H7 (cell line): ENCODE results near the gene MED13L. TPM values are rescaled to one million over a fixed set of nuclear protein-coding genes. Genes with fewer than 3 reads are reported as not detected.

Source experiments
- DNase-seq: peaks from one replicate; pipeline ENCODE4 v3.0.0; 2012
- H3K27me3 ChIP-seq: 2 replicates; pipeline ENCODE4 v1.6.0; 2011; ENCODE audit warnings: mild to moderate bottlenecking, low read length; ENCODE audit not compliant: control insufficient read depth, insufficient read depth
- H3K36me3 ChIP-seq: replicated peaks from 2 replicates; pipeline ENCODE4 v1.5.1; 2011; ENCODE audit warnings: low read length; ENCODE audit not compliant: control insufficient read depth, insufficient read depth
- H3K4me3 ChIP-seq: 2 replicates; pipeline ENCODE4 v1.5.1; 2011; ENCODE audit warnings: low read depth, mild to moderate bottlenecking, control low read depth, low read length, moderate library complexity; ENCODE audit not compliant: insufficient read depth
- total RNA-seq: library from RNA; depleted of rRNA; stranded (reverse); fragments of >200 nt; shearing (Covaris generic); gene quantifications from 2 replicates; pipeline ENCODE4 v1.2.3, GENCODE V29; 2014; rRNA removed

The MED13L gene
- 39.7 and 49.3 TPM in 2 replicates for total RNA-seq

- peak within 1 kb of the TSS; percentile 83 for H3K4me3 ChIP-seq
- H3K27me3 ChIP-seq, result no peaks in the 10 kb centered on the region
- peak; percentile 98 for DNase-seq
- H3K36me3 ChIP-seq, result no peaks in the 10 kb centered on the region
These were observed at the start of gene MED13L for GRCh38 chr12:116277467-116278278. Gene MED13L, minus strand, starts transcription at chr12:116277693. Its CDS starts 562 bp downstream, at chr12:116277131.

- H3K27me3 ChIP-seq, result no peaks in the 10 kb centered on the region
- no peak for DNase-seq
- no peak overlapping the region for H3K4me3 ChIP-seq
- no peaks in the 10 kb centered on the region for H3K36me3 ChIP-seq
These were observed 47.8 kb upstream of the MED13L start for GRCh38 chr12:116325336-116325664.

GRCh38 chr12:116324654-116325335 lies 47.3 kb upstream of the MED13L start:
- DNase-seq, result no peak
- H3K27me3 ChIP-seq, result no peaks in the 10 kb centered on the region
- H3K4me3 ChIP-seq, result no peak overlapping the region
- H3K36me3 ChIP-seq, result no peaks in the 10 kb centered on the region

GRCh38 chr12:116323406-116324386 lies 46.2 kb upstream of the MED13L start:
- H3K4me3 ChIP-seq, result no peak overlapping the region
- DNase-seq, result no peak
- no peaks in the 10 kb centered on the region for H3K27me3 ChIP-seq
- no peaks in the 10 kb centered on the region for H3K36me3 ChIP-seq

GRCh38 chr12:116321913-116322312 lies 44.4 kb upstream of the MED13L start:
- DNase-seq, result no peak
- Histone ChIP-seq H3K36me3 (no peaks in the 10 kb centered on the region), H3K27me3 (no peaks in the 10 kb centered on the region), H3K4me3 (no peak overlapping the region)

- no peaks in the 10 kb centered on the region for H3K27me3 ChIP-seq
- H3K4me3 ChIP-seq, result no peak overlapping the region
- no peaks in the 10 kb centered on the region for H3K36me3 ChIP-seq
- DNase-seq, result no peak
These were observed 43.3 kb upstream of the MED13L start for GRCh38 chr12:116320791-116321217.

GRCh38 chr12:116319898-116320621 lies 42.6 kb upstream of the MED13L start:
- no peaks in the 10 kb centered on the region for H3K27me3 ChIP-seq
- DNase-seq, result no peak
- H3K4me3 ChIP-seq, result no peak overlapping the region
- no peaks in the 10 kb centered on the region for H3K36me3 ChIP-seq

- Histone ChIP-seq H3K4me3 (no peak overlapping the region), H3K36me3 (no peaks in the 10 kb centered on the region), H3K27me3 (no peaks in the 10 kb centered on the region)
- no peak for DNase-seq
These were observed 41.9 kb upstream of the MED13L start for GRCh38 chr12:116319233-116319897.

GRCh38 chr12:116318576-116319232 lies 41.2 kb upstream of the MED13L start:
- Histone ChIP-seq H3K27me3 (no peaks in the 10 kb centered on the region), H3K36me3 (no peaks in the 10 kb centered on the region), H3K4me3 (no peak overlapping the region)
- no peak for DNase-seq

GRCh38 chr12:116317986-116318575 lies 40.6 kb upstream of the MED13L start:
- H3K4me3 ChIP-seq, result no peak overlapping the region
- DNase-seq, result no peak
- no peaks in the 10 kb centered on the region for H3K27me3 ChIP-seq
- no peaks in the 10 kb centered on the region for H3K36me3 ChIP-seq

GRCh38 chr12:116317139-116317538 lies 39.6 kb upstream of the MED13L start:
- Histone ChIP-seq H3K27me3 (no peaks in the 10 kb centered on the region), H3K4me3 (no peak overlapping the region), H3K36me3 (no peaks in the 10 kb centered on the region)
- no peak for DNase-seq

- DNase-seq, result no peak
- H3K27me3 ChIP-seq, result no peaks in the 10 kb centered on the region
- H3K4me3 ChIP-seq, result no peak overlapping the region
- H3K36me3 ChIP-seq, result no peaks in the 10 kb centered on the region
These were observed 37.0 kb upstream of the MED13L start for GRCh38 chr12:116314477-116314876.
